GM23338 (cell line): ENCODE measurements around the gene BTBD3. TPM values are rescaled to one million over a fixed set of nuclear protein-coding genes. Genes with fewer than 3 reads are reported as not detected.

ENCODE experiments used
- ATAC-seq: fragments of 200-7000 bp; cut with Tn5 transposase; 3 replicates; pipeline ENCODE4 v1.9.1; 2020
- DNase-seq: peaks from one replicate; pipeline ENCODE4 v3.0.0-alpha.2; 2015; ENCODE audit warnings: low spot score
- H2AFZ ChIP-seq: fragments of 200-600 bp; sonication (generic); 2 replicates; pipeline ENCODE4 v1.8.0; 2016; ENCODE audit warnings: antibody characterized with exemption, mild to moderate bottlenecking, moderate library complexity
- H3F3A ChIP-seq: fragments of 200-600 bp; sonication (generic); replicated peaks from 2 replicates; pipeline ENCODE4 v1.8.0; 2017; ENCODE audit warnings: antibody characterized with exemption, mixed run types, low read depth
- H3K27ac ChIP-seq: fragments of 200-600 bp; sonication (generic); 2 replicates; pipeline ENCODE4 v1.6.1; 2016; ENCODE audit warnings: low read depth
- H3K27me3 ChIP-seq: fragments of 200-600 bp; sonication (generic); 2 replicates; pipeline ENCODE4 v1.8.0; 2016; ENCODE audit warnings: mild to moderate bottlenecking, mixed run types, moderate library complexity; ENCODE audit not compliant: insufficient read depth
- H3K36me3 ChIP-seq: fragments of 200-600 bp; sonication (generic); 2 replicates; pipeline ENCODE4 v1.8.0; 2016; ENCODE audit warnings: mild to moderate bottlenecking; ENCODE audit not compliant: insufficient read depth
- H3K4me1 ChIP-seq: fragments of 200-600 bp; sonication (generic); 2 replicates; pipeline ENCODE4 v1.8.0; 2016; ENCODE audit warnings: mild to moderate bottlenecking, moderate library complexity; ENCODE audit not compliant: insufficient read depth
- H3K4me2 ChIP-seq: fragments of 200-600 bp; sonication (generic); 2 replicates; pipeline ENCODE4 v1.7.1; 2017; ENCODE audit warnings: mixed run types
- H3K4me3 ChIP-seq: fragments of 200-600 bp; sonication (generic); 2 replicates; pipeline ENCODE4 v1.6.1; 2016; ENCODE audit warnings: mixed run types
- H3K79me2 ChIP-seq: fragments of 200-600 bp; sonication (generic); replicated peaks from 2 replicates; pipeline ENCODE4 v1.8.0; 2017; ENCODE audit warnings: mild to moderate bottlenecking; ENCODE audit not compliant: insufficient read depth
- H3K9me2 ChIP-seq: fragments of 200-600 bp; sonication (generic); 2 replicates; pipeline ENCODE4 v1.8.0; 2017; ENCODE audit not compliant: insufficient read depth
- H4K20me1 ChIP-seq: fragments of 200-600 bp; sonication (generic); replicated peaks from 2 replicates; pipeline ENCODE4 v1.8.0; 2017; ENCODE audit warnings: mild to moderate bottlenecking; ENCODE audit not compliant: insufficient read depth
- H3K27ac Mint-ChIP-seq: 2 replicates; pipeline ENCODE4 v1.8.0; 2020; ENCODE audit warnings: inconsistent platforms, mild to moderate bottlenecking, moderate library complexity, mixed read lengths
- H3K27me3 Mint-ChIP-seq: 3 replicates; pipeline ENCODE4 v1.8.0; 2022; ENCODE audit warnings: low read depth, mild to moderate bottlenecking, moderate library complexity, mixed read lengths, inconsistent platforms; ENCODE audit not compliant: insufficient read depth, poor library complexity
- H3K36me3 Mint-ChIP-seq: 3 replicates; pipeline ENCODE4 v1.8.0; 2021; ENCODE audit warnings: low read depth, mild to moderate bottlenecking, inconsistent platforms, moderate library complexity, mixed read lengths
- H3K4me1 Mint-ChIP-seq: 3 replicates; pipeline ENCODE4 v1.8.0; 2020; ENCODE audit warnings: mild to moderate bottlenecking, inconsistent platforms, mixed read lengths
- H3K4me3 Mint-ChIP-seq: 3 replicates; pipeline ENCODE4 v1.8.0; 2021; ENCODE audit warnings: moderate library complexity, mild to moderate bottlenecking, inconsistent platforms, mixed read lengths
- H3K9me3 Mint-ChIP-seq: 3 replicates; pipeline ENCODE4 v1.8.0; 2020; ENCODE audit warnings: moderate library complexity, mild to moderate bottlenecking, inconsistent platforms, mixed read lengths
- EZH2 ChIP-seq: fragments of 200-600 bp; sonication (generic); IDR thresholded peaks from one replicate; pipeline ENCODE4 v1.8.0; 2017; ENCODE audit warnings: antibody characterized with exemption, mild to moderate bottlenecking, low read depth; ENCODE audit not compliant: unreplicated experiment
- EZH2phosphoT487 ChIP-seq: fragments of 200-600 bp; sonication (generic); IDR thresholded peaks from one replicate; pipeline ENCODE4 v1.8.1; 2018; ENCODE audit warnings: antibody characterized with exemption; ENCODE audit not compliant: unreplicated experiment
- JUNB ChIP-seq: IDR thresholded peaks from one replicate; pipeline ENCODE4 v1.6.1; 2016; ENCODE audit warnings: antibody characterized with exemption; ENCODE audit not compliant: unreplicated experiment
- NANOG ChIP-seq: IDR thresholded peaks from 2 replicates; pipeline ENCODE4 v1.6.1; 2016; ENCODE audit warnings: antibody characterized with exemption, borderline replicate concordance
- POLR2AphosphoS5 ChIP-seq: IDR thresholded peaks from 2 replicates; pipeline ENCODE4 v1.6.1; 2016; ENCODE audit warnings: antibody characterized with exemption, low read depth
- STAT1 ChIP-seq: IDR thresholded peaks from one replicate; pipeline ENCODE4 v1.6.1; 2016; ENCODE audit warnings: antibody characterized with exemption; ENCODE audit not compliant: unreplicated experiment
- ZNF114 ChIP-seq: fragments of 250-450 bp; sonication (Bioruptor Pico); IDR thresholded peaks from 2 replicates; pipeline ENCODE4 v1.5.0; 2020; ENCODE audit warnings: mild to moderate bottlenecking, moderate library complexity
- polyA plus RNA-seq: library from polyadenylated mRNA; unstranded; fragments of >200 nt; fragmentation: Nextera tagmentation; extraction: Ambion mirVana; gene quantifications from 2 replicates; pipeline ENCODE4 v1.2.1, GENCODE V29; 2016
- total RNA-seq: library from RNA; depleted of rRNA; stranded (reverse); fragments of >200 nt; shearing (Covaris generic); gene quantifications from 2 replicates; pipeline ENCODE4 v1.2.3, GENCODE V29; 2014
- TF ChIP-seq, protein P1 (sequence below): fragments of 250-450 bp; sonication (Bioruptor Pico); IDR thresholded peaks from 2 replicates; pipeline ENCODE4 v1.5.0; 2020; ENCODE audit warnings: mild to moderate bottlenecking, moderate library complexity
- TF ChIP-seq, protein P2 (sequence below): IDR thresholded peaks from one replicate; pipeline ENCODE4 v1.6.1; 2018; ENCODE audit warnings: antibody characterized with exemption; ENCODE audit not compliant: unreplicated experiment

The BTBD3 gene
- total and polyA plus RNA-seq, 2 experiments from 2014 or later = 11.8 to 45.1 TPM

DNA sequence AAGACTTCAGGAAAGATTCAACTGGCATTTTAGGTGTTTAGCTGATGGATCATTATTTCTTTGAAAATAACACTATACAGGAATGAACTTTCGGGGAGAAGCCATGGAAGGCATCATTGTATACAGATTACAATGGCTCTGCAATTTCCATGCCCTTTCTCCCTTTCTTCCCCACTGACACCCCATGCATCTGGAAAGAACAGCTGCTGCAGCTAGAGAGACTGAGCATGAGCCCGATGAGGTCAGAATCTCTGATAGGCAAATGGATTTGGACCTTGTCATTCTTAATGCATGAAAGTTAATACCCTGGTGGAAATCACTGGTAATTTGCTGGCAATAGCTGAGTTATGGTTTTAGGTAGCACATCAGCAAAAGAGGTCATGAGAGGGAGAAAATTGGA, 54.8 kb downstream of the BTBD3 start:
- Mint-ChIP-seq H3K27me3 (no peaks in the 10 kb centered on the region), H3K9me3 (peaks cover 7% of the 10 kb centered on the region; the same call in 1 of the 3 replicates), H3K4me1 (no peaks in the 10 kb centered on the region), H3K36me3 (no peaks in the 10 kb centered on the region), H3K4me3 (no peak overlapping the region), H3K27ac (no peak overlapping the region)
- DNase-seq = no peak
- Histone ChIP-seq H3K4me1 (no peaks in the 10 kb centered on the region), H3K27me3 (no peaks in the 10 kb centered on the region), H3F3A (no peaks in the 10 kb centered on the region), H2AFZ (no peak overlapping the region), H3K4me2 (no peak overlapping the region), H3K79me2 (no peaks in the 10 kb centered on the region), H3K27ac (no peak overlapping the region), H3K4me3 (no peak overlapping the region), H3K36me3 (no peaks in the 10 kb centered on the region), H4K20me1 (no peaks in the 10 kb centered on the region), H3K9me2 (peaks cover 29% of the 10 kb centered on the region)
- TF ChIP-seq, protein P1, sequence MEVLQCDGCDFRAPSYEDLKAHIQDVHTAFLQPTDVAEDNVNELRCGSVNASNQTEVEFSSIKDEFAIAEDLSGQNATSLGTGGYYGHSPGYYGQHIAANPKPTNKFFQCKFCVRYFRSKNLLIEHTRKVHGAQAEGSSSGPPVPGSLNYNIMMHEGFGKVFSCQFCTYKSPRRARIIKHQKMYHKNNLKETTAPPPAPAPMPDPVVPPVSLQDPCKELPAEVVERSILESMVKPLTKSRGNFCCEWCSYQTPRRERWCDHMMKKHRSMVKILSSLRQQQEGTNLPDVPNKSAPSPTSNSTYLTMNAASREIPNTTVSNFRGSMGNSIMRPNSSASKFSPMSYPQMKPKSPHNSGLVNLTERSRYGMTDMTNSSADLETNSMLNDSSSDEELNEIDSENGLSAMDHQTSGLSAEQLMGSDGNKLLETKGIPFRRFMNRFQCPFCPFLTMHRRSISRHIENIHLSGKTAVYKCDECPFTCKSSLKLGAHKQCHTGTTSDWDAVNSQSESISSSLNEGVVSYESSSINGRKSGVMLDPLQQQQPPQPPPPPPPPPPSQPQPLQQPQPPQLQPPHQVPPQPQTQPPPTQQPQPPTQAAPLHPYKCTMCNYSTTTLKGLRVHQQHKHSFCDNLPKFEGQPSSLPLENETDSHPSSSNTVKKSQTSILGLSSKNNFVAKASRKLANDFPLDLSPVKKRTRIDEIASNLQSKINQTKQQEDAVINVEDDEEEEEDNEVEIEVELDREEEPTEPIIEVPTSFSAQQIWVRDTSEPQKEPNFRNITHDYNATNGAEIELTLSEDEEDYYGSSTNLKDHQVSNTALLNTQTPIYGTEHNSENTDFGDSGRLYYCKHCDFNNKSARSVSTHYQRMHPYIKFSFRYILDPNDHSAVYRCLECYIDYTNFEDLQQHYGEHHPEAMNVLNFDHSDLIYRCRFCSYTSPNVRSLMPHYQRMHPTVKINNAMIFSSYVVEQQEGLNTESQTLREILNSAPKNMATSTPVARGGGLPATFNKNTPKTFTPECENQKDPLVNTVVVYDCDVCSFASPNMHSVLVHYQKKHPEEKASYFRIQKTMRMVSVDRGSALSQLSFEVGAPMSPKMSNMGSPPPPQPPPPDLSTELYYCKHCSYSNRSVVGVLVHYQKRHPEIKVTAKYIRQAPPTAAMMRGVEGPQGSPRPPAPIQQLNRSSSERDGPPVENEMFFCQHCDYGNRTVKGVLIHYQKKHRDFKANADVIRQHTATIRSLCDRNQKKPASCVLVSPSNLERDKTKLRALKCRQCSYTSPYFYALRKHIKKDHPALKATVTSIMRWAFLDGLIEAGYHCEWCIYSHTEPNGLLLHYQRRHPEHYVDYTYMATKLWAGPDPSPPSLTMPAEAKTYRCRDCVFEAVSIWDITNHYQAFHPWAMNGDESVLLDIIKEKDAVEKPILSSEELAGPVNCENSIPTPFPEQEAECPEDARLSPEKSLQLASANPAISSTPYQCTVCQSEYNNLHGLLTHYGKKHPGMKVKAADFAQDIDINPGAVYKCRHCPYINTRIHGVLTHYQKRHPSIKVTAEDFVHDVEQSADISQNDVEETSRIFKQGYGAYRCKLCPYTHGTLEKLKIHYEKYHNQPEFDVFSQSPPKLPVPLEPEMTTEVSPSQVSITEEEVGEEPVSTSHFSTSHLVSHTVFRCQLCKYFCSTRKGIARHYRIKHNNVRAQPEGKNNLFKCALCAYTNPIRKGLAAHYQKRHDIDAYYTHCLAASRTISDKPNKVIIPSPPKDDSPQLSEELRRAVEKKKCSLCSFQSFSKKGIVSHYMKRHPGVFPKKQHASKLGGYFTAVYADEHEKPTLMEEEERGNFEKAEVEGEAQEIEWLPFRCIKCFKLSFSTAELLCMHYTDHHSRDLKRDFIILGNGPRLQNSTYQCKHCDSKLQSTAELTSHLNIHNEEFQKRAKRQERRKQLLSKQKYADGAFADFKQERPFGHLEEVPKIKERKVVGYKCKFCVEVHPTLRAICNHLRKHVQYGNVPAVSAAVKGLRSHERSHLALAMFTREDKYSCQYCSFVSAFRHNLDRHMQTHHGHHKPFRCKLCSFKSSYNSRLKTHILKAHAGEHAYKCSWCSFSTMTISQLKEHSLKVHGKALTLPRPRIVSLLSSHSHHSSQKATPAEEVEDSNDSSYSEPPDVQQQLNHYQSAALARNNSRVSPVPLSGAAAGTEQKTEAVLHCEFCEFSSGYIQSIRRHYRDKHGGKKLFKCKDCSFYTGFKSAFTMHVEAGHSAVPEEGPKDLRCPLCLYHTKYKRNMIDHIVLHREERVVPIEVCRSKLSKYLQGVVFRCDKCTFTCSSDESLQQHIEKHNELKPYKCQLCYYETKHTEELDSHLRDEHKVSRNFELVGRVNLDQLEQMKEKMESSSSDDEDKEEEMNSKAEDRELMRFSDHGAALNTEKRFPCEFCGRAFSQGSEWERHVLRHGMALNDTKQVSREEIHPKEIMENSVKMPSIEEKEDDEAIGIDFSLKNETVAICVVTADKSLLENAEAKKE = no peak
- TF ChIP-seq POLR2AphosphoS5 (no peak), JUNB (no peak), STAT1 (no peak), EZH2phosphoT487 (no peak), EZH2 (no peak), NANOG (no peak), ZNF114 (CRISPR knock-in tag) (no peak)
- TF ChIP-seq, protein P2, sequence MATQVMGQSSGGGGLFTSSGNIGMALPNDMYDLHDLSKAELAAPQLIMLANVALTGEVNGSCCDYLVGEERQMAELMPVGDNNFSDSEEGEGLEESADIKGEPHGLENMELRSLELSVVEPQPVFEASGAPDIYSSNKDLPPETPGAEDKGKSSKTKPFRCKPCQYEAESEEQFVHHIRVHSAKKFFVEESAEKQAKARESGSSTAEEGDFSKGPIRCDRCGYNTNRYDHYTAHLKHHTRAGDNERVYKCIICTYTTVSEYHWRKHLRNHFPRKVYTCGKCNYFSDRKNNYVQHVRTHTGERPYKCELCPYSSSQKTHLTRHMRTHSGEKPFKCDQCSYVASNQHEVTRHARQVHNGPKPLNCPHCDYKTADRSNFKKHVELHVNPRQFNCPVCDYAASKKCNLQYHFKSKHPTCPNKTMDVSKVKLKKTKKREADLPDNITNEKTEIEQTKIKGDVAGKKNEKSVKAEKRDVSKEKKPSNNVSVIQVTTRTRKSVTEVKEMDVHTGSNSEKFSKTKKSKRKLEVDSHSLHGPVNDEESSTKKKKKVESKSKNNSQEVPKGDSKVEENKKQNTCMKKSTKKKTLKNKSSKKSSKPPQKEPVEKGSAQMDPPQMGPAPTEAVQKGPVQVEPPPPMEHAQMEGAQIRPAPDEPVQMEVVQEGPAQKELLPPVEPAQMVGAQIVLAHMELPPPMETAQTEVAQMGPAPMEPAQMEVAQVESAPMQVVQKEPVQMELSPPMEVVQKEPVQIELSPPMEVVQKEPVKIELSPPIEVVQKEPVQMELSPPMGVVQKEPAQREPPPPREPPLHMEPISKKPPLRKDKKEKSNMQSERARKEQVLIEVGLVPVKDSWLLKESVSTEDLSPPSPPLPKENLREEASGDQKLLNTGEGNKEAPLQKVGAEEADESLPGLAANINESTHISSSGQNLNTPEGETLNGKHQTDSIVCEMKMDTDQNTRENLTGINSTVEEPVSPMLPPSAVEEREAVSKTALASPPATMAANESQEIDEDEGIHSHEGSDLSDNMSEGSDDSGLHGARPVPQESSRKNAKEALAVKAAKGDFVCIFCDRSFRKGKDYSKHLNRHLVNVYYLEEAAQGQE = no peak
- ATAC-seq = no peak
